ENCODE results near the gene CSE1L. TPM values are rescaled to one million over a fixed set of nuclear protein-coding genes. Genes with fewer than 3 reads are reported as not detected.
"Not testable (repeated sequence)": the region's sequence is repeated elsewhere in the genome, so short reads cannot be mapped to it uniquely, and the experiment has no call there.

The CSE1L gene
- total RNA-seq, 1 donor from 2014 or later: 136 TPM

DNA sequence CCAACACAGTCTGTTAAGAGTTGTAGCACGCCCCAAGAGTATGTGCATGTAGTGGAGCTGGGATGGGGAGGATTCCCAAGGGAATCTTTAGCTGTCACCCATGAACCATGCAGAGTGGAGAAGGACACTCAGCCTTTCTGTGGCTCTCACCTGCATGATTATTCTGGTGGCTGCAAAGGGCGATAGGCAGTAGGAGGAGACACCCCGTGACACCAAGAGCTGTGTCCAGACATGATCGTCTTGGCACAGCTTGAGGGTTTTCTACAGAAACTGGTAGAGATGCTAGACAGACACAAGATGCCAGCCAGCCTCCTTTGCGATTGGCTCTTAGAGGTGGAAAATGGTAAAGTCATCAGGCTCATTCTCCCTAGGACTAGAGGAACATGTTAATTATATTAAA, 3.1 kb upstream of the CSE1L start:
- no peak overlapping the region for H3K4me3 ChIP-seq (ENCODE audit: low read depth, low read length)
- no peak for DNase-seq (ENCODE audit: low read depth)
- TF ChIP-seq, protein P1, sequence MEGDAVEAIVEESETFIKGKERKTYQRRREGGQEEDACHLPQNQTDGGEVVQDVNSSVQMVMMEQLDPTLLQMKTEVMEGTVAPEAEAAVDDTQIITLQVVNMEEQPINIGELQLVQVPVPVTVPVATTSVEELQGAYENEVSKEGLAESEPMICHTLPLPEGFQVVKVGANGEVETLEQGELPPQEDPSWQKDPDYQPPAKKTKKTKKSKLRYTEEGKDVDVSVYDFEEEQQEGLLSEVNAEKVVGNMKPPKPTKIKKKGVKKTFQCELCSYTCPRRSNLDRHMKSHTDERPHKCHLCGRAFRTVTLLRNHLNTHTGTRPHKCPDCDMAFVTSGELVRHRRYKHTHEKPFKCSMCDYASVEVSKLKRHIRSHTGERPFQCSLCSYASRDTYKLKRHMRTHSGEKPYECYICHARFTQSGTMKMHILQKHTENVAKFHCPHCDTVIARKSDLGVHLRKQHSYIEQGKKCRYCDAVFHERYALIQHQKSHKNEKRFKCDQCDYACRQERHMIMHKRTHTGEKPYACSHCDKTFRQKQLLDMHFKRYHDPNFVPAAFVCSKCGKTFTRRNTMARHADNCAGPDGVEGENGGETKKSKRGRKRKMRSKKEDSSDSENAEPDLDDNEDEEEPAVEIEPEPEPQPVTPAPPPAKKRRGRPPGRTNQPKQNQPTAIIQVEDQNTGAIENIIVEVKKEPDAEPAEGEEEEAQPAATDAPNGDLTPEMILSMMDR (conservative IDR thresholded peaks at IDR 0.05; ENCODE audit: low read depth, low read length): no peak

DNA sequence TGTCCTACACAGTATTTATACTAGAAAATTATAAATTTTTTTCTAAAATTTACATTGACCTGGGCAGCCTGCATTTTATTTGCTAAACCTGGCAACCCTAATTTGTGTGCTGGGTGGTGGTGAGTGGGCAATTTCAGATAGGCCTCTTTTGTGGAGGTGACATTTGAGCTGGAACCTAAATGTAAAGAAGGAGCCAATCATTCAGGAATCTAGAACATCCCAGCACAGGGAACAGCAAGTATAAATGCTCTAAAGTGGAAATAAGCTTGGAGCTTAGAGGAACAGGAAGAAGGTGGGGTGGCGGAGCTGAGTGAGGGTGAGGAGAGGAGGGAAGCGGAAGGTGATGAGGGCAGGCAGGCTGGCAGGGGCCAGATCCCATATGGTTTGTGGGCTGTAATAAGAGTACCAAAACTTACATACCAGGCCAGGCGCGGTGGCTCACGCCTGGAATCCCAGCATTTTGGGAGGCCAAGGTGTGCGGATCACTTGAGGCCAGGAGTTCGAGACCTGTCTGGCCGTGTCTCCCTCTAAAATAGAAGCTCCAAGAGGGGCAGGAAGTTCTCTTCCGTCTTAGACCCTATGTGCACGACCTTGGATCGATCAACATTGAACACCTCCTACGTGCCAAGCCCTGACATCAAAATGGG, 549 bp upstream of the CSE1L start:
- TF ChIP-seq, protein P1 (conservative IDR thresholded peaks at IDR 0.05; ENCODE audit: low read depth, low read length): no peak
- H3K4me3 ChIP-seq (ENCODE audit: low read depth, low read length): peak overlapping the region; percentile 90
- no peak for DNase-seq (ENCODE audit: low read depth)

DNA sequence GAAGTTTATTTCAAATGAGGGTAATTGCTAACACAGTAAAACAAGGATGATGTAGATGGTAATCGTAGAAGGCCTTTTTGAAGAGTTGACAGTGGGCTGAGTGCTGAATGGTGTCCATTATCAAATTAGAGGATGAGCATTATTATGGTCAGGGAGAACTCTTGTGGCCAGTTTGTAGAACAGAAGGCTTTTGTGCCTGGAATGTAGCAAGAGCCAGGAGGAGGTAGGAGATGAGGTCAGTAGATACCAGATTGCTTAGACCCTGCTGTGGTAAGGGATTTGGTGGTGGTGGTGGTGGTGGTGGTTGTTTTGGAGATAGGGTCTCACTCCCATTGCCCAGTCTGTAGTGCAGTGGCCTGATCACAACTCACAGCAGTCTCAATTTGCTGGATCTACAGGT, 6.2 kb downstream of the CSE1L start:
- TF ChIP-seq, protein P1 (conservative IDR thresholded peaks at IDR 0.05; ENCODE audit: low read depth, low read length): no peak
- no peak overlapping the region for H3K4me3 ChIP-seq (ENCODE audit: low read depth, low read length)
- DNase-seq (ENCODE audit: low read depth): no peak

DNA sequence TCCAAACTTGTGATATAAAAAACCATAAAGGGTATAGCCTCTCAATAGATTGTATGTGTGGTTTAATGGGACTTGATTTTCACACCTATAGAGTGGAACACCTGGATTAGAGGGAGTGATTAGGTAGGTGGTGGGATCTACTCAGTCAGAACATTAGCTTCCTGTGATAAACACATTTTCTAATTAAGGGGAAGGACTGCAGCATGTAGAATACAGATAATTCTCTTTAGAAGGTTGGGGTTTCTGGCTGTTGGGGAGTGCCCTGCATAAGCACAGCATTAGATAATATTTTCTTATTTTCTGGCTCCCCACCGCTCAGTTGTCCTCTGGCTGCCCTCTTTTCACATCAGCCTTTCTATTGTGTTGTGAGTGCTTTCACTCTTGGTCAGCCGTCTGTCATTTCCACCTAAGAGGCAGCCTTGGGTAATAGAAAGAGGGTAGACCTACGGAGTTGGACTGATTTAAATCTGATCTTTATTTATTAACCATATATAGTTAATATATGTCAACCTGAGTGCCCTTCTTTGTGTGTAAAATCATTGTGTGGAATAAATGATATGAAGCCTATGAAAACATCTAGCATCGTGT, 8.0 kb downstream of the CSE1L start:
- H3K4me3 ChIP-seq (ENCODE audit: low read depth, low read length): no peak overlapping the region
- TF ChIP-seq, protein P1 (conservative IDR thresholded peaks at IDR 0.05; ENCODE audit: low read depth, low read length): no peak
- DNase-seq (ENCODE audit: low read depth): no peak

DNA sequence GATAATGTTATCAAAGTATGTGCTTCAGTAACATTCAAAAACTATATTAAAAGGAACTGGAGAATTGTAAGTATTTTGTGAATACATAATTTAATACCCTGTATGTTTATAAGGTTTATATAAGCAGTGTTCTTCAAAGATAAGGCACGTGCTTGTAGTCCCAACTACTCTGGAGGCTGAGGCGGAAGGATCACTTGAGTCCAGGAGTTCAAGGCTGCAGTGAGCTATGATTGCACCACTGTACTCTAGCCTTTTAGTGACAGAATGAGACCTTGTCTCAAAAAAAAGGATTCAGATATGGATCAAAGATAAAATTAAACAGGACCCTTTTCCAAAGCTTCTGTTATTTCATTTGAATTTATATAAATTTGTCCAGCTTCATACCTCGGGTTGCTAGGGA, 17.2 kb downstream of the CSE1L start:
- TF ChIP-seq, protein P1 (conservative IDR thresholded peaks at IDR 0.05; ENCODE audit: low read depth, low read length): no peak
- no peak for DNase-seq (ENCODE audit: low read depth)
- no peak overlapping the region for H3K4me3 ChIP-seq (ENCODE audit: low read depth, low read length)

DNA sequence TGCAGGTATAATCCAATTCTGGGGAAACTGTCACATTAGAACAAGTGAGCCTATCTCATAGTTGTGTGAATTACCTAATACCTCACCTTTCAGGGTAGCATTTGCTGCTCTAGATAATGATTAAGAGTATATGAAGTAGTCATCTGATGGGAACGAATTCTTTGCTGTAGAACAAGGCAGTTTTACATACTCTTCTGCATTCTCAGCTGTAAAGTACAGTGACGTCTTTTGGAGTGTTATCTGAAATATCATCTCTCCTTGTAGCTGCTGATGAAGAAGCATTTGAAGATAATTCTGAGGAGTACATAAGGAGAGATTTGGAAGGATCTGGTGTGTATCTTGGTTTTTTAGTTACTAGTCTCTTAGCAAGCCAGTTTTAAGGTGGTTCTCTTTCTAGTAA, 28.4 kb downstream of the CSE1L start:
- no peak overlapping the region for H3K4me3 ChIP-seq (ENCODE audit: low read depth, low read length)
- DNase-seq (ENCODE audit: low read depth): no peak
- TF ChIP-seq, protein P1 (conservative IDR thresholded peaks at IDR 0.05; ENCODE audit: low read depth, low read length): no peak

DNA sequence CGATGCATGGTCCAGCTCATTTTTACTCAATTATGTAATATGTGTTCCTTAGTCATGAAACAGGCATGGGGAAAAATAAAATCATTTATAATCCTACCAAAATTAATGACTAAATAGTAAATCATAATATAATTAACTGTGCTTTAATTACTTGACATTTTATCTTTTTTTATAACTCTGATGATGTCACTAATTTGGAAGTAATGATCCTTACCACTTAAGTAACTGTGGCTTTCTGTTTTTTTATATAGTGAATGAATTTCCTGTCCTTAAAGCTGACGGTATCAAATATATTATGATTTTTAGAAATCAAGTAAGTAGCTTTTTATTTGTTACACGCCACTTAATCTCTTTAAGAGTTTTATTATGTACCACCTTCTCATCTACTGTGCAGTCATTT, 32.2 kb downstream of the CSE1L start:
- TF ChIP-seq, protein P1 (conservative IDR thresholded peaks at IDR 0.05; ENCODE audit: low read depth, low read length): no peak
- H3K4me3 ChIP-seq (ENCODE audit: low read depth, low read length): no peak overlapping the region
- DNase-seq (ENCODE audit: low read depth): no peak

DNA sequence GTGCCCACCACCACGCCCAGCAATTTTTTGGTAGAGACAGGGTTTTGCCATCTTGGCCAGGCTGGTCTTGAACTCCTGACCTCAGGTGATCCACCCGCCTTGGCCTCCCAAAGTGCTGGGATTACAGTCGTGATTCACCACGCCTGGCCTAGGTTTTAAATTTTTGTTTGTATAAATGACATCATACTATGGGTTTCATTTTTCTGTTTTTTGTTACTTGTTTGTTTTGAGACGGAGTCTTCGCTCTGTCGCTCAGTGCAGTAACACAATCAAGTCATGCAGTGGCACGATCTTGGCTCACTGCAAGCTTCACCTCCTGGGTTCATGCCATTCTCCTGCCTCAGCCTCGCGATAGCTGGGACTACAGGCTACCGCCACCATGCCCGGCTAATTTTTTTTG, 36.2 kb downstream of the CSE1L start:
- H3K4me3 ChIP-seq (ENCODE audit: low read depth, low read length); DNase-seq (ENCODE audit: low read depth): not testable (repeated sequence)
